CD4-positive, alpha-beta T cell treated with Interleukin-6 for 4 hours (primary cell): ENCODE measurements around the gene MIB2.

Source experiments
- DNase-seq: peaks from one replicate; pipeline ENCODE4 v3.0.0-alpha.2; 2020; ENCODE audit warnings: mixed read lengths

Gene MIB2

DNA sequence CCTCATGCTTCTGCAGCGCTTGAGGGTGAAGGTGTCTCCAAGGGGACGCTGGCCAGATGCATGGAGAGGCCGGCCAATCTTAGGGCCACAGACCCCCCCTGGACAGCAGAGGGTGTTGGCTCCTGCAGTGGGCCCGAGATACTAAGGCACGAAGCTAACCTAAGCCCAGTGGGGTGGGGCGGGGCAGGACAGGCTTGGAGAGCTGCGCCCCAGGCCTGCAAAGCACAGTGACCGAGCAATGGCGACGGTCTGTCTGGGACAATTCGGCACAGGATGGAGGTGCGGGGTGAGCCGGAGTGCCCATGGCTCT lies 16.6 kb upstream of the MIB2 start:
- DNase-seq = no peak

DNA sequence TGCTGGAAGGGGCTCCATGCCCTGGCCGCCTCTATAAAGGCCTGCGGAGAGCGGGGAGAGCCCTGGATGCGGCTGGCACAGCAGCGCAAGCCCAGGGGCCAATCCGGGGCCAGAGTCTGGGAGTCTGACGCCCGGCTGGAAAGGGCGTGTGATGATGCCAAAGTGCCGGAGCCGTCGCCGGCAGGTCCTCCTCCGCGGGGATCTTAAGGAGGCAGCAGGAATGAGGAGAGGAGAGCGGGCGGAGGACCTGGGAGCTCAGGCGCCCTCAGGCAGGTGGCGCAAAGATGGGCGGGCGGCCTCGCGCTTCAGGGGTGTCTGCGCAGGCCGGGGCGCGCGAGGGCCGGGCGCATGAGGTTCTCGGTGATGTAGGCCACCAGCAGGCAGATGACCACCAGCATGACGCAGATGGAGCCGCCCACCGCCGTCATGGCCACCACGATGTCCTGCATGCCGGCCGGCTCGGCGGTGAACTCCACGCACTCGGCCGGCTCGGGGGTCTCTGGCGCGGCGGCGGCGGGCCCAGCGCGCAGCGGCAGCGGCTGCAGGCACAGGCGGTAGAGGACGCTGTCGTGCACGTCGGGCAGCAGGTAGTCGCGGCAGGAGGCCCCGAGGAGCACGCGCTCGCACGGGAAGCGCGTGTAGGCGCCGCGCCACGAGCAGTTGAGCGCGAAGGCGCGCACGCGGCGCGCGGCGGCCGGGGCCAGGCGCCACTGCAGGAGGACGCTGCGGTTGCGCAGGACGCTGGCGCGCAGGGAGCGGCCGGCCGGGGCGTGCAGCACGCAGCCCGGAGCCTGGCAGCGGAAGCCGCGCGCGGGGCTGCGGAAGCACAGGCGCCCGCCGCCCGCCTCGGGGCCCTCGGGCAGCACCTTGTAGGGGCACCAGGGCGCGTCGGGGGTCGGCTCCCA lies 16.0 kb upstream of the MIB2 start:
- DNase-seq = peak; percentile 46

DNA sequence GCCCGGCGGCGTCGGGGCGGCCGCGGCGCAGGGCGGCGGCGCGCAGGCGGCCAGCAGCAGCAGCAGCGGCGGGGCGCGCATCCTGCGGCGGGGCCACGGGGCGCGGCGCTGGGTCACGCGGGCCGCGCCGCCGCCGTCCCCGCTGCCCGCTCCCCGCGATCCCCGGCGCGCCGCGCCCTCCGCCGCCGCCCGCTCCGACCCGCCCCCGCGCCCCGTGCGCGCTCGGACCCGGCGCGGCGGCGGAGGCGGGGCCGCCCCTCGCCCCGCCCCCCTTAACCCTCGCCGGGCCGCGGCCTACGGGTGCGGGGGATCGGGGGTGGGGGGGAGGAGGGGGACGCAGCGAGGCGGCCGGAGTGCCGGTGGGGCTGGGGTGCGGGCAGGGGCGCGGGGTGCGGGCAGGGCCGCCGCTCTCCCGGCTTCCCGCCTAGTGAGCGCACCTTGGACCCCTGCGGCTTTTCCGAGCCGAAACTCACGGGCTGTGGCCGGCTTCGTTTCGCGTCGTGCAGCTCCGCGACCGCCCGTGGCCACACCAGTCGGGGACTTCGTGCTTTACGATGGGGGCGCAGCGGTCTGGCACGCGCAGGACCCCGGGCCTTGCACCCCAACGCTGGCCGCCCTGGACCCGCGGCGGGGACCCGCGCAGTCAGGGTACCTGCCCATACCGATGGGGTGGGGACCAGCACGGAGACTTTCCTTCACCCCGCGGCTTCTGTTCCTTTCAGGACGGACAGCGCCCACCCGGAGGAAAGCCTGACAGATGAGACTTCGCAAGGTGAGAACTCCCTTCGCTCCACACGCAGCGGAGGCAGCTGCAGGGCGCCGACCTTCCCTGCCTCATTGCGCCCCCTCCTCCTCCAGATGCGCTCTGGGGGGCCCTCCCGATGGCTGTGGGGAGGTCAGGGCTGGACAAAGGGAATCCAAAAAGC lies 15.1 kb upstream of the MIB2 start, which contains the start of gene FNDC10:
Gene FNDC10 (minus strand): TSS at position 201 of the 926 bp plus-strand sequence. CDS start 120 bp downstream, at position 81.
- DNase-seq = peak; percentile 17

DNA sequence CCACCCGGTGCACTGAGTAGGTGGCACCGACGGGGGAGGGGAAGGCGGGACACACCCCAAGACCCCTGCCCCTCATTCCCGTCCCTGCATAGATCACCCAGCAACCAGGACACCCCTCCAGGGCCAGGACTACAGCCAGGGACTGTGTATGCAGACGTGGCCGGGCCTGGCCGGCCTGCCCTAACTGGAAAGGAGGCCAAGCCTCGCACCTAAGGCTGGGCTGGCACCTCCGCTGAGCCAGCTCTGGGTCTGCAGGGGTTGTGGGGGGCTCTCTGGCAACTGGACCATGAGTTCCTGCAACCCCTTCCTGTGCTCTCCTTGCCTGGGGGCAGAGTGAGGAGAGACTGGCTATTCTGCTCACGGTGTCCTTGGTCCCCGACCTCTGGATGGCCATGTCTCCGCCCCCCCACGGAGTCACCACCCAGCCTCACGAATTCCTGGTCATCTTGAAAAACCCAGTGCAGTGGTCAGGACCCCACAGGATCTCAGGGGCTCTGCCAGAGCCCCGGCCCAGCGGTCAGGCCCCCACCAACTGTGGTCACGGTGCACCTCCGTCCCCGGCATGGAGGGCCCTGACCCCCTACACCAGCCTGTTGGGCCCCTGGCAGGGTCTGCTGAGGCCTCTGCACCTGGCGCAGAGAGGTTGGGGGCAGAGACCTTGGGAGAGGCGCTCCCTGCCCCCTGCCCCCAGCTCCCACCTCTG lies 14.3 kb upstream of the MIB2 start:
- DNase-seq = no peak

DNA sequence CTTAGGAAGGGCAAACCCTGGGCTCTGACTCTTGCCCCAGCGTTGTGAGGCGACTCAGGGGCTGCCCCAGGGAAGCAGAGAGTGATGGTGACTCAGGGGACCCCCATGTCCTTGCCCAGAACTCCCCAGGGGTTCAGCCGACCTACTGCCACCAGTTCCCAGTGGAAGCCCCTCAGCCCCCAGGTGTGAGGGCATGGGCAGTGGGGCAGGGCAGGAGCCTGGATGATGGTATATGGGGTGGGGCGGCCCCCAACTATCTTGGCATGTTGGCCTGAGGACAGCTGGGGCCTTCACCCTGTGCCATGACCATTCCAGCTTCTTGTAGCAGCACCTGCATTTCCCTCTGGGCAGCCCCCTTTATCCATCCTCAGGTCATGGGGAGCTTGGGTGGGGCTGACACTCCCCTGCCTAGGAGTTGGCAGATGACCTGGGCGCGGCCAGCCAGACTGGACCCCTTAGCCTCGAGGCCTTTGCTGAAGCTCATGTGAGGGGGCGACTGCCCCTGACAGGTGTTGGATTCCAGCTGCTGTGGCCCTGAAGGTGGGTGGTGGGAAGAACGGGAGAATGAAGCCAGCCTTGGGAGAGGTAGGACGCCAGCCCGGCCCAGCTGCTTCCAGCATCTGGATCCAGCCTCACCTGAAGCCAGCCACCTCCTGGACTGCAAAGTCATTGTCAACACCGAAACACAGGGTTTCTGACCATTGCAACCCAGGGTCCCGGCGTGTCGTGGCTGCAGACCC lies 13.6 kb upstream of the MIB2 start:
- no peak for DNase-seq

DNA sequence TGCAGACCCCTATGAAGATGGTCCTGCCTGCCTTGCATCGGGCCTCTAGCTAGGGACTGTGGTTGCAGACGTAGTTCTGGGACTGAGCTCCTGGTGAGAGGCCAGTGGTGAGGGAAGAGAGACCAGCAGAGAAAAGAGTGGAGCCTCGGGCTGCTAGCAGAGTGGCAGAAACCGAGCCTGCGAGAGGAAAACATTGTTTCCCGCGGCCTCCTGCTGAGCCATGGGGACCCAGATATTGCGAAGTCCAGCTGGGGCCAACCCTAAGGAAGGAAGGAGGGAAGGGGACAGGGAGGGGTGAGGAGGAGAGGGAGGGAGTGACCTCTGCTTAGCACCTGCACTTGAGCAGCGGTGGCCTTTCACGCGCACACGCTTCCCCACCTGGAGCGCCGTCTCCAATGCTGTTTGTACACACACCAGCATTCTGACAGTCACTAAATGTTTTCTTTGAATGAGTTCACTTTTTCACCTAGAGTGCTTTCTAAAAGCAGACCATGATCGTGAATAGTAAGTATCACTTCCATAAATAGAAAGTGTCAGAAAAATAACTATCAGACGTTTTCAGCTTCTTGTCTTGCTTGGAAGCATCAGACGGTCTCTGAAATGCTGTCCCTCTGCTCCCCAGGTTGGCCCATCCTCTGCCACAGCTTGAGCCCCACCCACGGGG lies 12.9 kb upstream of the MIB2 start:
- no peak for DNase-seq

DNA sequence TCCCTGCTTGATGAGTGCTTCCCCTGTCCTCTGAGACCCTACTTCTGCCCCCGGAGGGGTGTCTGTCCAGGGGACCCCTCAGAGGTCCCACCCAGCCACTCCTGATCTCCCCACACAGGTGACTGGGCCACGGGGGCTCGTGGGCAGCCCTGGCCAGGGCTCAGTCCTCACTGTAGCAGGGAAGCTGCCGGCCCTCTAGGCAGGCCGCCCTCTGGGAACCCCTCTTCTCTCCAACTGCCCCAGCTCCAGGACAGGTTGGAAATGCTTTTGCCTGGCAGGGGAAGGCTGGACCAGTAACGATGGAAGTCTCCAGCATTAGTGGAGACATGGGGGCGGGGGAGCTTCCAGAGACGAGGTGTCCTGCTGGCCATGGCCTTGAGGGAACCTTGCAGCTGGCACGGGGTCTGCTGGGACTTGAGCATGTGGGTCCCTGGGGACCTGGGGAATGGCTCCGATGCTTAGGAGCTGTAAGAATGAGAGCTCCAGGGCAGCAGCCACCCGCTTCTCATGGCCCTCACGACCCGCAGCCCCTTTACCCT lies 12.3 kb upstream of the MIB2 start:
- DNase-seq = no peak

DNA sequence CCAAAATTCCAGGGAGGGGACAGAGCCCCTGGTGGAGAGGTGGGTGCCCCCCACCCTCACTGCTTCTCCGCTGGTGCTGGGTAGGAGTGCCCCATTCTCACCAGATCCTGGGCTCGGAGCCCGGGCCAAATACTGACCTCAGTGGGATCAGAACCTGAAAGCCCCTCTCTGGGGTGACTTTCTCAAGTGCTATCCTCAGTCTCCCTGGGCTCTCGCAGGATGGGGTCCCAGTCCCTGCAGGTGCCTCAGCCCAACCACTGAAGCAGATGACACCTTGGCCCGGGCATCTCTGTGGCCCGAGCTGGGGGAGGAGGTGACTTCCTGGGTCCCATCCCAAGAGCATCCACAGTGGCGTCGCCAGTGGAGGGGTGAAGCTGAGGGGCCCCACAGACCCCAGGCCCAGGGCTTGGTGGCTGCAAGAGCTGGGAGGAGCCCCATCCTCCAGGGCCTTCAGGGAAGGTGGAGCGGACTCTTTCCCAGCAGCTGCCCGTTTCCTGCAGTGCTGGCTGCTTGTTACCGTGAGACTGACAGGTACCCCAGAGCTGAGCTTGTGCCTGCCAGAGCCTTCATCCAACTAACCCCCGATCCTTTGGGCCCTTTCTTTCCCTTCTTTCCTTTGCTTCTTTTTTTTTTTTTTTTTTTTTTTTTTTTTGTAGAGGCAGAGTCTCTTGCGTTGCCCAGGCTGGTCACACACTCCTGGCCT lies 11.5 kb upstream of the MIB2 start:
- no peak for DNase-seq

DNA sequence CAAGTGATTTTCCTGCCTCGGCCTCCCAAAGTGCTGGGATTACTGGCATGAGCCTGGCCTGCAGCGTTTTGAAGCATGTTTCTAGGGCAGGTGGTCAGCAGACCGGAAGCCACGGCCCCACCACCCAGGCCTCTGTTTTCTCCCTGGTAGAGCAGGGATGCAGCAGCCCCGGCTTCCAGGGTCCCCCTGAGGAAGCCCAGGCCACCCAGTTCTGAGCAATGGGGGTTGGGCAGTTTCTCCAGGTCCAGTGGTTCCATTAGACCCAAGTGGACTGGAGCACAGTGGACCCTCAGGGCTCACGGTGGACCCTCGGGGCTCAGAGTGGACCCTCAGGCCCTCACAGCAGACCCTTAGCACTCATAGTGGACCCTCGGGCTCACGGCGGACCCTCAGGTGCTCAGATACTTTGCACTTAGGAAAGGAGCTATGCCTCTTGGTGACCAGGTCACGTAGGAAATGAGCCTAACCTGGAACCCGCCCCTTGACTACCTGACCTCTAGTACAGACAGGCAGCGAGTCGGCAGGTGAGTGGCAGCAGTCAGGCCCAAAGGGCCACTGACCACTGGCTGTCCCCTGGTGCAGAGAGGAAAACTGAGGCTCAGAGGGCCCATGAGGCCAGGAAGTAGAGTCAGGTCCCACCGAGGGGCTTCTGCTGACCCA lies 10.8 kb upstream of the MIB2 start:
- DNase-seq = no peak

DNA sequence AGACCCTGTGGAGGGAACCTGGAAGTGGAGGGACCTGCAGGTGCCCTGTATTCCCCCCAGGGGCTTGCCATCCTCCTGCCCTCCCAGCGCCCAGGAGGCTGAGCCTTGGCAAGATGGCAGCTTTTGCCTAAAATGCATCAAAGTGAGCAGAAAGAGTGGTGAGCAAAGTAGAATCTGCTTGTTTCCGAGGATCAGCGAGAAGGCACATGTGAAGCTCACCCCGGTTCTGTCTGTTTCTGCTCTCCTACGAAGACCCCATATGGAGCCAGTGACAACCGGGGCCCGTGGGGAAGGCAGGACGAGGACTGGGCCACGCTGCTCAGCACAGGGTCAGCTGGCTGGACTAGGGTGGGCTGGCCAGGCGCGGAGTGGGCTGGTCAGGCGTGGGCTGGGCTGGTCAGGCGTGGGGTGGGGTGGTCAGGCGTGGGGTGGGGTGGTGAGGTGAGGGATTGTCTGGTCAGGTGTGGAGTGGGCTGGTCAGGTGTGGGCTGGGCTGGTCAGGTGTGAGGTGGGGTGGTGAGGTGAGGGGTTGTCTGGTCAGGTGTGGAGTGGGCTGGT lies 10.2 kb upstream of the MIB2 start:
- DNase-seq = no peak

DNA sequence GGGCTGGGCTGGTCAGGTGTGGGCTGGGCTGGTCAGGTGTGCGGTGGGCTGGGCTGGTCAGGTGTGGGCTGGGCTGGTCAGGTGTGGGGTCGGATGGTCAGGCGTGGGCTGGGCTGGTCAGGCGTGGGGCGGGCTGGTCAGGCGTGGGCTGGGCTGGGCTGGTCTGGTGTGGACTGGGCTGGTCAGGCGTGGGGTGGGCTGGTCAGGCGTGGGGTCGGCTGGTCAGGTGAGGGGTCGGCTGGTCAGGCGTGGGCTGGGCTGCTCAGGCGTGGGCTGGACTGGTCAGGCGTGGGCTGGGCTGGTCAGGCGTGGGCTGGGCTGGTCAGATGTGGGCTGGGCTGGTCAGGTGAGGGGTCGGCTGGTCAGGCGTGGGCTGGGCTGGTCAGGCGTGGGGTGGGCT lies 9.6 kb upstream of the MIB2 start:
- DNase-seq = no peak

DNA sequence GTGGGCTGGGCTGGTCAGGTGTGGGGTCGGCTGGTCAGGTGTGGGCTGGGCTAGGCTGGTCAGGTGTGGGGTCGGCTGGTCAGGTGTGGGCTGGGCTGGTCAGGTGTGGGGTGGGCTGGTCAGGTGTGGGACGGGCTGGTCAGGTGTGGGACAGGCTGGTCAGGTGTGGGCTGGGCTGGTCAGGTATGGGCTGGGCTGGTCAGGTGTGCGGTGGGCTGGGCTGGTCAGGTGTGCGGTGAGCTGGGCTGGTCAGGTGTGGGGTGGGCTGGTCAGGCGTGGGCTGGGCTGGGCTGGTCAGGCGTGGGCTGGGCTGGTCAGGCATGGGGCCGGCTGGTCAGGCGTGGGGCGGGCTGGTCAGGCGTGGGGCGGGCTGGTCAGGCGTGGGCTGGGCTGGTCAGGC lies 9.1 kb upstream of the MIB2 start:
- no peak for DNase-seq

DNA sequence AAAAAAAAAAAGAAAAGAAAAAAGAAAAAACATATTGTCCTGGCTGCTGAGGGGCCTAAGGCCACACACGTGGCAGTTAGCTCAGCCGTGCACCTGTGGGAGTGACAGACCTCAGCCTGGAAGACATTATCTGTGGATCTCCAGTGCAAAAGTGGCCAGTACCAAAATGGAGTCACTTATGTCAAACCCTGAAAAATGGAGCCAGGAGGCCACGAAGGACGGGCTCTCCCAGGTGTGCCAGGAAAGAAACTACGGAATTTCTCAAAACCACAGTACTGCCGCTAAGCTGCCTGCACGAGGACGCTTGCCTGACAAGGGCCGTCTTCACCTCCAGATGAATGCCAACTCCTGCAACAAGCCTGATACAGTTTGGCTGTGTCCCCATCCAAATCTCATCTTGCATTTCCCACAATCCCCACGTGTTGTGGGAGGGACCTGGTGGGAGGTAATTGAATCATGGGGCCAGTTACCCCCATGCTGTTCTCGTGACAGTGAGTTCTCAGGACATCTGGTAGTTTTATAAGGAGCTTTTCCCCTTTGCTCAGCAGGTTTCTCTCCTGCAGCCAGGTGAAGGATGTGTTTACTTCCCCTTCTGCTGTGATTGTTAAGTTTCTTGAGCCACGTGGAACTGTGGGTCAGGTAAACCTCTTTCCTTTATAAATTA lies 5.3 kb upstream of the MIB2 start:
- DNase-seq = no peak

DNA sequence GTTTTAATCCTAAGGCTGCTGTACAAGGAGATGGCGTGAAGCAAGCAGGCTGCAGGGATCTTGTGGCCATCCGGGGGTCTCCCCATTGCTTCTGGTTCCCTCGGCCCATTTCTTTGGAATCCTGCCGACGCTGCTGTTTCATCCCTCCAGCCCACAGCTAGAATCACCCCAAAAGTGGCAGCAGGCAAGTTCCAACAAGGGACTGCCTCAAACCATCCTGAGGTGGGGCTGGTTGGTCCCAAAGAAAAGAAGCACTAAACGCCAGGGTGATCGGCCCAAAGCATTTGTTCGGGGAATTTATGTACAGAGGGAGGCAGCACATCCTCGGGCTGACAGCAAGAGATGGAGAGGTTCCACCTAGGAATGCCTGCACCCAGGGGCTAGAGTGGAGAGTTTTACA lies 4.5 kb upstream of the MIB2 start:
- no peak for DNase-seq

DNA sequence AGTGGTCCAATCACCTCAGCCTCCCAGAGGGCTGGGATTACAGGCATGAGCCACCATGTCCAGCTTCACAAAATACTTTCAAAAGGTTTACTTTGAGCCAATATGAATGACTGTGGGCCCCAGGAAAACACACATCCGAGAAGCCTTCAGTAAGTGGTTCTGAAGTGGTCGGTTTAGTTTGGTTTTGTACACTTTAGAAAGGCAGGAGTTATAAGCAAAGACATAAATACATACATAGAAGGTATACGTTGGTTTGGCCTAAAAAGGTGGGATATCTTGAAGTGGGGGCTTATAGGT lies 3.2 kb upstream of the MIB2 start:
- no peak for DNase-seq

DNA sequence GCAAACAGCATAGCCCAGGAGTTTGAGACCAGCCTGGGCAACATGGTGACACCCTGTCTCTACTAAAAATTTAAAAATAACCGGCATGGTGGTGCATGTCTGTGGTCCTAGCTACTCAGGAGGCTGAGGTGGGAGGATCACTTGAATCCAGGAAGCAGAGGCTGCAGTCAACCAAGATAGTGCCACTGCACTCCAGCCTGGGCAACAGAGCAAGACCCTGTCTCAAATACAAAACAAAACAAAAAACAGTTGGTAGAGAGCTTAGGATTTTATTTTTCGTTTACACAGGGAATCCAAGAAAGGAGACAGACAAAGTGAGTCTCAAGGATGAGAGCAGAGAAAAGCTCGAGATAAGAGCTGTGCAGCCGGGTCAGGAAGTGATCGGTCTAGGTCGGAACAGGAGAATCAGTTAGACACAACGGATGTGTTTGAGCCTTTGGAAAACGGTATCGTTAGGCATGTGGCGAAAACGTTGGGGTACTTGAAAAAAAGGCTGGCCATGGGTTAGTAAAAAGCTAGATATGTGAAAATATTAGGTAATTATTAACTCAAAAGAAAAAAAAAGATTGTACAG lies 1.7 kb upstream of the MIB2 start:
- DNase-seq = no peak

DNA sequence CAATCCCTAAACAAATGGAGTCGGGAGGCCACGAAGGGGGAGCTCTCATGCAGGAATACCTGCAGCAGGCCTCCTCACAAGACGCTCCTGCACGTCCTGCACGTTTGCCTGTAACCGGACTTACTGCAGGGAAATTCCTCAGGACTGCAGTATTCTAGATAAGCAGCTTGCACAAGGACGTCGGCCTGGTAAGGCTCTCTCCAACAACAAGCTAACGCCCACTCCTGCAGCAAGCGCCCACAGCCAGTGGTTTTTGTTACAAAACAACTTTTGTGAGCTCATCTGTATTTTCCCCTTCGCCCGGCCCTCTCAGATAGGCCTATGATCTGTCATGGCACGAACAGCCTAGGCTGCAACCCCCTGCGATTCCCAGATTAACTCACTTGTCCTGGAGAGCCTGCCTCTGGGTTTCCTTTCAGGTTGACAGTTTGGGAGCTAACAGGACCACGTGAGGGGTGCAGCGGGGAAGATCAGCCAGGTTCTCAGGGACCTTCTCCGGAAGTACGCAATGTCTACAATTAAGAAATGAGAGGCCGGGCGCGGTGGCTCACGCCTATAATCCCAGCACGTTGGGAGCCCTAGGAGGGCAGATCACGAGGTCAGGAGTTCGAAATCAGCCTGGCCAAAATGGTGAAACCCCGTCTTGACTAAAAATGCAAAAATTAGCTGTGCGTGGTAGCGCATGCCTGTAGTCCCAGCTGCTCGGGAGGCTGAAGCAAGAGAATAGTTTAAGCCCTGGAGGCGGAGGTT lies 921 bp upstream of the MIB2 start:
- DNase-seq = peak; percentile 62

DNA sequence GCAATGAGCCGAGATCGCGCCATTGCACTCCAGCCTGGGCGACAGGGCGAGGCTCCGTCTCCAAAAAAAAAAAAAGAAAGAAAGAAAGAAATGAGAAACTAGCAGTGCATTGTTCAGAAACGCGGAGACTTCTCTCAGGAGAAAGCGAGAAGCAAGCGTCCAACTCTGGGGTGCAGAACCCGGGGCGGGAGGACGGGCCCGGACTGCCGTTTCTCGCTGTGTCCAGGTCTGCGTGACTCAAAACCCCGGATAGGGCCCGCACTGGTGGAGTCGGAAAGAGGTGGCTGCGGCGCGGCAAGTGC lies 395 bp upstream of the MIB2 start:
- DNase-seq = no peak
